ENCODE results near the gene FOXR1.
"Not testable (repeated sequence)": the region's sequence is repeated elsewhere in the genome, so short reads cannot be mapped to it uniquely, and the experiment has no call there.

FOXR1 gene

DNA sequence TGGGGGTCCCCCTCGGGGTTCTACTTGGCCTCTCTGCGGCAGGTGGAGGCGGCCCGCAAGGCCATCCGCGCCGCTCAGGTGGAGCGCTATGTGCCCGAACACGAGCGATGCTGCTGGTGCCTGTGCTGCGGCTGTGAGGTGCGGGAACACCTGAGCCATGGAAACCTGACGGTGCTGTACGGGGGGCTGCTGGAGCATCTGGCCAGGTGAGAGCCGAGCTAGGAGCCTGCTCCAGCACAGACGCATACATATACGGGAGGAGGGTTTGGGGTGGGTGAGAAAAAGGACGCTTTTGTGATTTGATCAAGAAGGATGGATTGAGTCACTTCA, 26.8 kb downstream of the FOXR1 start:
- no peak for DNase-seq

DNA sequence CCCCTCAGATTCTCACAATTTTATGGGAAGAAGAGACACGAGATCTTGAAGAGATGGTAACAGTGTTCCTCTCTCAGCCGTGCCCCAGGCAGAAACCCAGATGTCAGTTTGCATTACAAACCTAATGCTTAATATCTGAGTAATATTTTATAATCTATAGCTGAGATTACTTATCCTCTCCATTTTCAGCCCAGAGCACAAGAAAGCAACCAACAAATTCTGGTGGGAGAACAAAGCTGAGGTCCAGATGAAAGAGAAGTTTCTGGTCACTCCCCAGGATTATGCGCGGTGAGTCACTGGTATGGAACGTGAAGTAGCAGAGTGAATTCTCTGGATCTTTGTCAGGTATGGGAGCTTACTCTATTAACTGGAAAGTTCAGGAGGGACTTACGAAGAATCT, 27.3 kb downstream of the FOXR1 start:
- no peak for DNase-seq

DNA sequence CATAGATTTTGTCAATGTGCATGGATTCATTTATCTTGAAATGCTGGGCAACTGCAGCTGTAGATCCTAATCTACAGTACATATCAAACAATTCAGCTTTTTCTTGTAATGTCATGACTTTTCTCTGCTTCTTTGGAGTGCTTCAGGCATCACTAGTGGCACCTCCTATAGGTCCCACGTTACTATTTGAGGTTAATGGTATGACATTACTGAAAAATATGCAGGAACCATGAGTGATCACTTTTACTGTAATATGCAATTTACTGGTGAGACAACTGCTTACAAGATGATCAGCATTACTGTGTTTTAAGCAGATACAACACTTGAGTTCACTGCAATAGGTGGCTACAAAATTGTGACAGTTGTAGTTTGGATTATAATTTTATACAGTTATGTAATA, 29.3 kb downstream of the FOXR1 start:
- no peak for DNase-seq

DNA sequence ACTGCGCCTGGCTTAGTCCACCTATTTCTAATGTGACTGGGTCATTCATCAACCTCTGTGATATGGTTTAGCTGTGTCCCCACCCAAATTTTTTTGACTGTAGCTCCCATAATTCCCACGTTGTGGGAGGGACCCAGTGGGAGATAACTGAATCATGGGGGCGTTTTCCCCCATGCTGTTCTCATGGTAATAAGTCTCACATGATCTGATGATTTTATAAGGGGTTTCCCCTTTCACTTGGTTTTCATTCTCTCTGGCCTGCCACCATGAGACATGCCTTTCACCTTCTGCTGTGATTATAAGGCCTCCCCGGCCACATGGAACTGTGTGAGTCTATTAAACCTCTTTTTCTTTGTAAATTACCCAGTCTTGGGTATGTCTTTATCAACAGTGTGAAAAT, 35.1 kb downstream of the FOXR1 start:
- DNase-seq = no peak

DNA sequence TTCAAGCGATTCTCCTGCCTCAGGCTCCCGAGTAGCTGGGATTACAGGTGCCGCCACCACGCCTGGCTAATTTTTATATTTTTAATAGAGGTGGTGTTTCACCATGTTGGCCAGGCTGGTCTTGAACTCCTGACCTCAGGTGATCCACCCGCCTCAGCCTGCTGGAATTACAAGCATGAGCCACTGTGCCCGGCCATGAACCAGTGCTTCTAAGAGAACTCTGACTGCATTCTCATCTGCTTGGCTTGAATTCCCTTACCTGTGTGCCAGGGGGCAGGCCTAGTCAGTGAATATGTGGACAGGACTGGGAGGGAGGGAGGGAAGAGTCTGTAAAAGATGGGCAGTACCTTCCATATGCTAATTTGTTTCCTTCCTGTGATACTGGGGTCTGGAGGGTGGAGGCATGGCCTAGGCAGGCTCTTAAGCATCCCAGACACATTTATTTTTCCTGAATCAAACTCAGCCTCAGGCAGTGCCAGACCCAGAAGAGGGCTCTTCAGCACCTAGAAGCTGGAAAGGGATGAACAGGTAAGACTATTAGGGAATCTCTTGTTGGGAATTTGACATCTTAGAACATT, 40.0 kb downstream of the FOXR1 start:
- DNase-seq = no peak

DNA sequence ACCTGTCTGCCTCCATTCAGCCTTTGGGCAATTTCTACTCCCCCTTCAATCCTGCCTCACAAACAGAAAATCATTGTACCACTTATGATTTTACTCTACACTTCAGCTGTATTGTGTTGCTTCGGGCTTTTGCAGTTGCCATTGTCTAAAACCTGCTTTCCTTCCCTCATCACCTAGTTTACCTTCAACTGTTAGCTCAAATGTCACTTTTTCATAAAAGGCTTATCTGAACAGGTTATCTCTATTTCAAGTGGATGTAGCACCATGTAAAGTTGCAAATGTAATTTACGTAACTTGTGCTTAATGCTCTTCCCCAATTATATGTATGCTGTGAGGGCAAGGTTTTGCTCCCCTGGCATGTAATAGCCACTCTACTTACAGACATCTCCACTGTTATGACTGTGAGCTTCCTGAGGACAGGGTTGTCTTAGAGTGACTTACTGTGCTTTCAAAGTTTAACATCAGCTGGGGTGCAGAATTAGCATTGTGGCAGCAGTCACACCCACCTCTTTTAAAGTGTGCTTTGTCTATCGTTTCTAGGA, 41.1 kb downstream of the FOXR1 start:
- no peak for DNase-seq

DNA sequence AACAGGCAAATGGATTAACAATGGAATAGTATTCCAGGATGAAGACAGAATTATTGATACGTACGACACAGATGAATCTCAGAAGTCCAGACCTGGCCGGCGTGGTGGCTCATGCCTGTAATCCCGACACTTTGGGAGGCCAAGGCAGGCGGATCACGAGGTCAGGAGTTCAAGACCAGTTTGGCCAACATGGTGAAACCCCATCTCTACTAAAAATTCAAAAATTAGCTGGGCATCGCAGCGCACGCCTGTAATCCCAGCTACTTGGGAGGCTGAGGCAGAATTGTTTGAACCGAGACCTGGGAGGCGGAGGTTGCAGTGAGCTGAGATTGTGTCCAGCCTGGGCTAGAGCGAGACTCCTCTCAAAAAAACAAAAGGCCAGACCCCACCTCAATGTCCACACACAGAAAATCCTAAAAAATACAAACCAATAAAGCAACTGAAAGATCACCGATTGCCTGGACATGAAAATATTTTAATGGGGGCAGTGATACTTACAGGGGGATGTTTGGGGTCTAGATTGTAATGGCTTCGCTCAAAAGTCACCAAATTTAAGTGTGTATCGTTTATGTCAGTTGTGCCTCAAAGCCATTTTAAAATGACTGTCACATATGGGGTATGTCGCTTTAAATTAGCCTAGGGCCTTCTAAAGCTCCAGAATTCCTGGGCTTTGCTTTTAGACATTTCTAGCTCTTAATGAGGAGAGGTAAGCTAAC, 42.8 kb downstream of the FOXR1 start:
- DNase-seq = no peak

DNA sequence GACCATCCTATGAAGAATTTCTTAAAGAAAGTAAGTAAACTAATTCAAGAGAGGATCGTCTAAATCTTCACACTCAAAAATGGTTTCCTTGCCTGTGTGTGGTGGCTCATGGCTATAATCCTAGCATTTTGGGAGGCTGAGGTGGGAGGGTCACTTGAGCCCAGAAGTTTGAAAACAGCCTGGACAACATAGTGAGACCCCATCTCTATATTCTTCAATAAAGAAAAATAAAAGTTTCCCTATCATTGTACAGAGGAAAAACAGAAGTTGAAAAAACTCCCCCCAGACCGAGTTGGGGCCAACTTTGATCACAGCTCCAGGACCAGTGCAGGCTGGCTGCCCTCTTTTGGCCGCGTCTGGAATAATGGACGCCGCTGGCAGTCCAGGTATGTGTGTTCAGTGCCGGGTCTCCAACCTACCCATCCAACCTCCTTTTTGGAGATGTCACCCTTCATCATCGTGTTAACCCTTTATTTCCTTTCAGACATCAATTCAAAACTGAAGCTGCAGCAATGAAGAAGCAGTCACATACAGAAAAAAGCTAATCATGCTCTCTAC, 43.6 kb downstream of the FOXR1 start:
- no peak for DNase-seq

DNA sequence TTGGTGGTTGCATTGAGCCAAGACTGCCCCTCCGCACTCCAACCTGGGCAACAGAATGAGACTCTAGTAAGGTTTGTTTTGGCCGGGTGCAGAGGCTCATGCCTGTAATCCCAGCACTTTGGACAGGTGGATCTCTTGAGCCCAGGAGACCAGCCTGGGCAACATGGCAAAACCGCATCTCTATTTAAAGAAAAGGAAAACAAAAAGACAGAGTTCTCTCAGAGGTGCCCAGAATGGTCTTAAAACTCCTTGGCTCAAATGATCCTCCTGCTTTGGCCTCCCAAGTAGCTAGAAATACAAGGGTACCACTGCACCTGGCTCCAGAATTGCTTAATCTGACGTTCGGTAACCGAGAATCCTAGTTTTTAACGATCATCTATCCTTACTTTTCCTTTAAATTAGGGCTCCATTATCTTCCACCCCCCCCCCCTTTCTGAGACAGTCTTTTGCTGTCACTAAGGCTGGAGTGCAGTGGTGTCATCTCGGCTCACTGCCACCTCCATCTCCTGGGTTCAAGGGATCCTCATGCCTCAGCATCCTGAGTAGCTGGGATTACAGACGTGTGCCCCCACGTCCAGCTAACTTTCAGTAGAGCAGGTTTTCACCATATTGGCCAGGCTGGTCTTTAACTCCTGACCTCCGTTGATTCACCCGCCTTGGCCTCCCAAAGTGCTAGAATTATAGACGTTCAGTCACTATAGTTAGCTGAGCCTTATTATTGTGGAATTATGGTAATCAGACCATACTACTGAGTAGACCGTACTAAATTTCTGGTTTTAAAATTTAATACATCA, 44.9 kb downstream of the FOXR1 start:
- no peak for DNase-seq

DNA sequence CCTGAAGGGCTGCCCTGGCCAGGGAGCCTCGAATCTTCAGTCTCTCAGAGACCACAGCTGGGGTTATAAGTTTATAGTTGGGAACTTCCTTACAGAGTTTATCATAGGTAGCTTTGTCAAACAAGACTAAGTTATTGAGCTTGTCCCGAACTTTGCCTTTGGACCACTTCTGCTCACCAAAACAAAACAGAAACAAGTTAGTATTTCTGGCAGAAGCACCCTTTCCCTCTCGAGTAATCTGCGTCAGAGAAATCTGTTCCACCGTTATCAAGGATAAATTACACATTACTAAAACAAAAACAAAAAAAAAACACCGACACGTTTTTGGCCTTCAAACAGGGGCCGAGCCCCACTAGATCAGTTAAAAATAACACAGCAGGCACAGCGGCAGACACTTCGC, 45.8 kb downstream of the FOXR1 start:
- not testable (repeated sequence) for DNase-seq

DNA sequence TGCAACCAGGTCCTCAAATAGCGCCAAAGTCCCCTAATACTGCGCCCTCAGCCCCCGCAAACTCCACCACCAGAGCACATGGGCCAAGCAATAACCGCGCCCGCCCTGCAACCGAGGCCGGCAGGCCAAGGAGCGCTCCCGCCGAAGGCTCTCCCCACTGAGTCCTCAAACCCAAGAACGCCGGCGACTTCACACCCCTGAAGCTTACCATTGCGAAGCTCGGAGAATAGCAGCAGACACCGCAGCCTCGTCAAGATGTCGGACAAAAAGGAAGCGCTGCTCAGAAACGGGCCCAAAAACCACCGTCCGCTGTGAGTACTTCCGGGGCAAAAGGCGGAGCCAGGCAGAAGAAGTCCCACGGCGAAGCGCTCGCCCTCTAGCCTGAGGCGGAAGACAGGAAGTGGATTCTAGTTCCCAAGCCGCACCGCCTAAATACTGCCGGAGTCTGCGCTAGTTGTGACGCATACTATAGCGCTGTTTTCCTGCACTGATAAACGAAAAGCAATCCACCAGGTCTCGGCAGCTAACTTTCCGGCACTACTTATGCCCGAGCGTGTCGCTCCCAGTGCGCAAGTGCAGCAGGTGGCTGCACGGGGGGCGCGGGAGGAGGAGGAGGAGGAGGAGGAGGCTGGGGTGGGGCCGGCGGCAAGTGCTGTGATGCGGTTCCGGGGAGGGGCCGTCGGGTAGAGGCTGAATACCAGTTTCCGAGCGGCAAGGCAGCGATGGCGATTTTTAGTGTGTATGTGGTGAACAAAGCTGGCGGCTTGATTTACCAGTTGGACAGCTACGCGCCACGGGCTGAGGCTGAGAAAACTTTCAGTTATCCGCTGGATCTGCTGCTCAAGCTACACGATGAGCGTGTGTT, 46.7 kb downstream of the FOXR1 start, which contains the start of the genes RPS25 and TRAPPC4:
RPS25 (minus strand) TSS at position 270 of the 865 bp plus-strand sequence; CDS start at position 211, 59 bp downstream.
TRAPPC4 (plus strand) TSS at position 693 of the 865 bp plus-strand sequence; CDS start at position 723, 30 bp downstream.
- peak; percentile 96 to 98 for DNase-seq

DNA sequence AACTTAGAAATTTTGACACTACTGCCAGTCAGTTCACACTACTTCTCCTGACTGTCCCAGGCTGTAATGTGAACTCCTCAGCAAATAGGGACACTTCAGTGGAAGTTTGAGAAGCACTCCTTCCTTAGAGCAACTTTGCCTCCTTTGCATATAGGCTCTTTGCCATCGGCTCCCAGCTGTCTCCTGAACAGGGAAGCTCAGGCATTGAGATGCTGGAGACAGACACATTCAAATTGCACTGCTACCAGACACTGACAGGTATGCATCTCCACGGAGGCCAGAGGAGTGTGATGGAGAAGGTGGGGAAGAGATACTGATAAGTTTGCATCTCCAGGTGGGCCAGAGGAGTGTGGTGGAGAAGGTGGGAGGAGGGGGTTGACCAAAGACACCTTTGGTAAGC, 48.4 kb downstream of the FOXR1 start:
- no peak for DNase-seq

DNA sequence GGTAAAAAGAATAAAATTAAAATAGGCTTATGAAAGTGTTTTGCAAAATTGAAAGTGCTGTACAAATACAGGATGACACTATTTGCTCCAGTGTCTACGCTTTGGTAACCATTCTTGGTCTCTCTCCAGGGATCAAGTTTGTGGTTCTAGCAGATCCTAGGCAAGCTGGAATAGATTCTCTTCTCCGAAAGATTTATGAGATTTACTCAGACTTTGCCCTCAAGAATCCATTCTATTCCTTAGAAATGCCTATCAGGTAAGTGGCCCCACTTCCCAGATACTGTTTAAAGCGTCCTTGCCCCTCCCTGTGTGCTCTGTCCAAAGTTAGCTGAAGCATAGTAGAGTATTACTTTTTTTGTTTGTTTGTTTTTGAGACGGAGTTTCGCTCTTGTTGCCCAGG, 50.1 kb downstream of the FOXR1 start:
- DNase-seq = no peak

DNA sequence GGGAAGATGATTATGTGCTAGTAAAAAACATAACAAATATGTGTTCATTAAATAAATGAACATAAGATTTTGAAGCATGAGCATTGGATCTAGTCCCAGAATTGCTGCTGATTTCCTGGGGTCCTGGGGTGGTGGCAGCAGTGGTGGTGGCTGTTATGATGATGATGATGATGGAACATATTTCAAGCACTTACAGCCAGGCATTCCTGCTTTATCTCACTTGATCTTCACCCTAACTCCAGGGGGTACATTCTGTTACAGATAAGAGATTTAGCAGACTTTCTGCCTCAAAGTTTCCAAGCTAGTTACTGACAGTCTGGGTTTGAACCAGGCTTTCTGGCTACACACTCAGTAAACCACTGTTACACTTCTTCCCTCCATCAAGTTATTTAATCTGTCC, 52.2 kb downstream of the FOXR1 start:
- DNase-seq = no peak

DNA sequence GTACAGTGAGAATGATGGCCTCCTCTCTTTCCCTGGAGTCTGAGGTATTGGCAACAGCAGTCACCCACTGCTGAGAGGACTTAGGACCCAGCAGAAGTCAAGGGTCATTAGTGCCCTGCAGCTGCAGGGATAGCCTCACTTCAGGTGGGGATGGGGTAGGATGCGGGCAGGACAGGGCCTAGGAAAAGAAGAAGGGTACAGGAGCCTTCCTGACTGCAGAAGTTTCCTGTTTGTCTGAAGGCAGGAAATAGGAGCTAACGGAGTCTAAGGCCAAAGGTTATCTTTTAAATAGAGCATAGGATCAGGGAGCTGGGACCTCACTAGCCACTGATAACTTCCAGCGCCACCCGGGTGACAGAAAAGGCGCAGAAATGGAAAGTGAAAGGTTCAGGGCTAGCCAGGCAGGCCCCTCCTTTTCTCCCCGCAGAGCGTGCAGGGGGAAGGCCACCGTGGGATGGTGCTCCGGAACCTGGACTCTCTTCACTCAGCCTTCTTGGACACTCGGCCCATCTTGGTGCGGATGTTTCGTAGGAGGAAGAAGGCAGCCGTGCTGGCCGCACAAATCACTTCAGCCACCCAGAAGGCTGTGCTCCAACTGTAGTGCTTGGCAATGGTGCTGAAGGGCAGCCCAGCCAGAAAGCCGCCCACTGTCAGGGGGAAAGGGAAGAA, 53.0 kb downstream of the FOXR1 start:
- no peak for DNase-seq

DNA sequence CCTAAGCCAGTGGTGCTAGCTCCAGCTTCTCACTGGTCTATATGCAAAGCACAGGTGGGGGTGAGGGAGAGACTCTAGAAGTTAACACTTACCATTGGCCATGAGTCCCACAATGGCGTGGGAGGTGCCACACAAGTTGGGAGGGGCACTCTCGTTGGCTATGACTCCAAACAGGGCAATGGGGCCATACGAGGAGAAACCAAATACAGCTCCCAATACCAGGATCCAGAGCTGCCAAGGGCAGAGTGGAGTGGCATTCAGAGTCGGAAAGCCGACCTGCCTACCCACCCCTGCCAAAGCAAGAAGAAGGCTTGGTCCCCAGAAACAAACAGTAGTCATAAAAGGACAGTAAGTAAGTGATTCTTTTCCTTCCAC, 53.5 kb downstream of the FOXR1 start:
- DNase-seq = no peak

DNA sequence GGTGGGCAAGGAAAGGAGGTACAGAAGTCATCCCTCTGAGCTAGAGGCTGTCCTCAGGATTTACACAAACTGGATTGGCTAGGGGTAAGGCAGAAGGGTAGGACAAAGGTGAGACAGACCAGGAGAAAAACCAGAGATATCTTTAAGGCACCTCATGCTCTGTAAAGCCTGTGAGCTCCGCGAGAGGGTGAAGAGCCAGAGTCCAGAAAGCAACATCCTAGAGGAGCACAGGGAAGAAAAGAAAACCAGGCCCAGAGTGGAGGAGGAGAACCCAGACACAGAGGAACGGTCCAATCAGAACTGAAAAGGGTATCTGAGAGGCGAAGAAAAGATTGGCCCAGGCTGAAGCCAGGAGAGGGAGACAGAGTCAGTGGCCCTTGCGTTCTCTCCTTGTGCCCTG, 54.0 kb downstream of the FOXR1 start:
- no peak for DNase-seq

DNA sequence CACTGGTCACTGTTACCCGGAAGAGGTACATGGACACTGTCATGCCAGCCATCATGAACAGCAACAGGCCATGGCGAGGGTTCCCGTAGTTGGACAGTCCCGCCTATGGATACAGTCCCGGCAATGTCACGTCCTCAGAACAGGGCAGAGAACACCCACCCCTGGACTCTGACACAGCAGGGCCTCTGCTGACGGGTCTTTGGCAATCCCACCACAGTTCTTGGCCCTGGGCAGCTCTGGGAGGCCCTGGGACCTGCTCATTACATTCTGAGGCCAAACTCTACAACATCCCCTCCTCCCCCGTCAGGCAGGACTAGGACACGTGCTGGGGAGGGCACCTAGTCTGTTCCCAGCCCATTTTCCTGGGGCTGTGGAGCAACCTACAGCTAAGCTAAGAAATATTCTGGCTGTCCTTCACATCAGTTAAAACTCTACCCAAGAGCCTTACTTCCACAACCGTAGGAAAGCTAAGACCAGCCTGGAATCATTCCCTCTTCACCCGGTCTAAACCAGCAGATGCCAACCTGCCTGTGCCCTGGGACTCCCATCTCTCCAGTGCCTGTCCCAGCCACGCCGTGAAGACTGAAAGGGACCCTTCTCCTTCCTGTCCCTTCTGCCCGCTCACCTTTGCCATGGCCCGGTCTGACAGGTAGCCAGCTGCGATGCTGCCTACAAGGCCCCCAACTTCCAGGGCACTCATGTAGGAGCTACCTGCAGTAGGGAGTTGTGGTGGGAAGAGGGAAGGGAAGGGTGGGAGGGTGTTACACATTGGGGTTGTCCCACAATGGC, 54.6 kb downstream of the FOXR1 start:
- DNase-seq = no peak

DNA sequence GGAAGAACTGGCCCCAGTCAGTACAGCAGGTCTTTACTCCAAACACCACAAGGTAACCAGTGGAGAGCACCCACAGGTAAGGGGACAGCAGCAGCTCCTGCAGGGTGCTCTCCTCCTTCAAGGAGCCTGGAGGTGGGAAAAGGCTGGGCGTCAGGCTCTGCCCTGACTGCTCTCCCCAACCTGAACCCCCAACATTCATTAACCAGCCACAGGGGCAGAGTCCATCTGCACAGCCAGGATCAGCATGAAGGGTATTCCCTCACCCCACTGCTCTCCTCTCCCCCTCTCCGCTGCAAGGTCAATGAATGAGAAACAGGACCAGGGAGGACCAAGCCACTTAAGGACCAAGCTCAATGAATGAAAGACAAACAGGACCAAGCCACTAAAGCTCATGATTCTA, 55.4 kb downstream of the FOXR1 start:
- no peak for DNase-seq

DNA sequence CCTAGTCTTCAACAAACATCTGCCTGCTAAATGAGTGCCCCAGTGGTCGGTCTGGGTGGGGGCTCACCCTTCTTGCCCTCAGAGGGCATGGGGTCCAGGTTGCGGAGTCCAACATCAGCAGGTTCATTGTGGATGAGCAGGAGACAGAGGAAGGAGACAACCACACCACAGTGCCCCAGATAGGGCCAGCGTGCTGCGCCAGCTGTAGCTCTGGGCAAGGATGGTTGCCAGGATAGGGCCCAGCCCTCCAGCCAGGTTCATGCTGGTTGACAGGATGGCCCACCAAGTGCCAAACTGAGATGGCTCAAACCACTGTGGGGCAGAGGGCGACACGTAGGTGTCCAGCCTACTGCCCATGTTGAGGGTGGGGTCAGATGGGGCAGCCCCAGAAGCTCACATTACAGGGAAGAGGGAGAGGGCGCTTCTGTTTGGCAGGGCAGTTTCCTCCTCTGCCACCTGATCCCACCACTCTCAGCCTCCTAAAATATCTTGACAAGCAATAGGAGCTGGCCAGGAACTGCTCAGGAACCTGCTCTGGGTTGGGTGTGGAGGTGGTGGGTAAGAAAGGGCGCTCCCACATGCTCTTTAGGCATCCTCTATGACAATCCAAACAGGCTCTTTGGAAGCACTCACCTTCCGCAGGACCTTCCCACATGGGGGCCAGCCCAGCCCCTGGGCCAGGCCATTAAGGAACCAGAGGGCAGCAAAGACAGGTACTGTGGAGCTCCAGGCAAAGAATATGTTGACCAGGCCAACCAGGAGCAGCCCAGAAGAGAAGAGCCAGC, 56.2 kb downstream of the FOXR1 start:
- no peak for DNase-seq

Data from inflammatory macrophage (primary cell).